H1 (cell line): ENCODE data around the gene SLC66A2. TPM values are rescaled to one million over a fixed set of nuclear protein-coding genes. Genes with fewer than 3 reads are reported as not detected.

Source experiments
- CTCF ChIA-PET: fragments of 300-600 bp; sonication (Branson Sonifier 250); formaldehyde crosslinking; loops from one replicate; lab custom pipeline; 2021; ENCODE audit not compliant: partially characterized antibody; lab: Charles Lee
- POLR2A ChIA-PET: fragments of 300-600 bp; sonication (Branson Sonifier 250); formaldehyde crosslinking; loops from one replicate; lab custom pipeline; 2021; ENCODE audit warnings: inconsistent platforms; ENCODE audit not compliant: partially characterized antibody; lab: Charles Lee
- DNase-seq, 2 experiments: peaks; one replicate each; pipeline versions ENCODE4 v3.0.0 to v3.0.0-alpha.2; 2010 to 2022; ENCODE audit warnings: low spot score in 2 of 2, low read depth in 1 of 2, mixed read lengths in 1 of 2
- FAIRE-seq: peaks from 2 replicates; lab custom pipeline; 2011; peaks lifted over from hg19 to GRCh38; lab: Jason Lieb, UNC
- H2AFZ ChIP-seq: 2 replicates; pipeline ENCODE4 v1.8.1; 2012; ENCODE audit warnings: low read length, inconsistent platforms
- H2AK5ac ChIP-seq: 2 replicates; pipeline ENCODE4 v1.6.1; 2013; ENCODE audit warnings: low read depth, low read length
- H2BK120ac ChIP-seq: replicated peaks from 2 replicates; pipeline ENCODE3; 2013; ENCODE audit warnings: low read depth, low read length, inconsistent platforms
- H2BK12ac ChIP-seq: 2 replicates; pipeline ENCODE4 v1.6.1; 2013; ENCODE audit warnings: low read depth, low read length
- H2BK15ac ChIP-seq: 2 replicates; pipeline ENCODE4 v1.6.1; 2013; ENCODE audit warnings: low read length
- H2BK20ac ChIP-seq: 2 replicates; pipeline ENCODE4 v1.6.1; 2013; ENCODE audit warnings: low read length
- H2BK5ac ChIP-seq: 2 replicates; pipeline ENCODE4 v1.6.1; 2013; ENCODE audit warnings: low read depth, low read length
- H3K14ac ChIP-seq: 2 replicates; pipeline ENCODE4 v1.6.1; 2013; ENCODE audit warnings: inconsistent platforms; ENCODE audit not compliant: insufficient read length
- H3K18ac ChIP-seq: 2 replicates; pipeline ENCODE4 v1.6.1; 2013; ENCODE audit warnings: low read length; ENCODE audit errors: extremely low read depth
- H3K23ac ChIP-seq: 2 replicates; pipeline ENCODE4 v1.6.1; 2013; ENCODE audit warnings: inconsistent platforms; ENCODE audit not compliant: insufficient read length
- H3K23me2 ChIP-seq: 2 replicates; pipeline ENCODE4 v1.6.1; 2013; ENCODE audit warnings: low read depth, low read length
- H3K27ac ChIP-seq: 2 replicates; pipeline ENCODE4 v1.6.1; 2011; ENCODE audit warnings: low read depth, low read length, inconsistent platforms
- H3K27me3 ChIP-seq, 4 experiments: replicated peaks in 1 of 4; 1 replicate in 1 of 4; 2 replicates in 3 of 4; pipeline versions ENCODE4 v1.6.1 to v1.8.1; 2011 to 2013; ENCODE audit warnings: low read length in 3 of 4, mild to moderate bottlenecking in 3 of 4, inconsistent platforms in 2 of 4, mixed read lengths in 2 of 4, moderate library complexity in 1 of 4; ENCODE audit not compliant: control insufficient read depth in 3 of 4, insufficient read depth in 3 of 4; ENCODE audit errors: extremely low read depth in 1 of 4
- H3K36me3 ChIP-seq, 4 experiments: 2 replicates each; pipeline versions ENCODE4 v1.6.1 to v1.8.1; 2011 to 2013; ENCODE audit warnings: mild to moderate bottlenecking in 4 of 4, low read length in 3 of 4, moderate library complexity in 2 of 4, control low read depth in 1 of 4, inconsistent platforms in 1 of 4; ENCODE audit not compliant: insufficient read depth in 4 of 4, control insufficient read depth in 2 of 4
- H3K4ac ChIP-seq: replicated peaks from 2 replicates; pipeline ENCODE3; 2013; ENCODE audit warnings: low read length, low read depth, mixed read lengths, inconsistent platforms; ENCODE audit not compliant: insufficient read length
- H3K4me1 ChIP-seq, 4 experiments: replicated peaks in 1 of 4; 1 replicate in 1 of 4; 2 replicates in 3 of 4; pipeline versions ENCODE4 v1.6.1 to v1.8.1; 2011 to 2013; ENCODE audit warnings: low read length in 3 of 4, inconsistent platforms in 2 of 4, mixed read lengths in 1 of 4; ENCODE audit not compliant: insufficient read depth in 4 of 4, control insufficient read depth in 3 of 4
- H3K4me2 ChIP-seq, 2 experiments: 2 replicates each; pipeline versions ENCODE4 v1.6.1 to v1.8.1; 2011 to 2013; ENCODE audit warnings: low read depth in 2 of 2, low read length in 2 of 2, control low read depth in 1 of 2, inconsistent platforms in 1 of 2, mild to moderate bottlenecking in 1 of 2; ENCODE audit not compliant: insufficient read depth in 1 of 2
- H3K4me3 ChIP-seq, 4 experiments: fragments of 200-600, 300-600 bp in 1 of 4; sonication (generic), shearing (Covaris generic), sonication (Bioruptor Twin) in 1 of 4; 2 replicates each; pipeline versions ENCODE4 v1.5.1 to v1.8.1; 2011 to 2016; ENCODE audit warnings: low read length in 4 of 4, low read depth in 3 of 4, control low read depth in 2 of 4, inconsistent platforms in 2 of 4, mild to moderate bottlenecking in 2 of 4, mixed read lengths in 1 of 4, moderate library complexity in 1 of 4; ENCODE audit not compliant: insufficient read depth in 2 of 4; ENCODE audit errors: extremely low read depth in 1 of 4
- H3K56ac ChIP-seq: replicated peaks from 2 replicates; pipeline ENCODE3; 2013; ENCODE audit warnings: low read depth, mild to moderate bottlenecking, mixed read lengths, low read length, inconsistent platforms; ENCODE audit not compliant: insufficient read length
- H3K79me1 ChIP-seq: 2 replicates; pipeline ENCODE4 v1.6.1; 2013; ENCODE audit warnings: low read depth, low read length, control low read depth
- H3K79me2 ChIP-seq, 2 experiments: 2 replicates each; pipeline versions ENCODE4 v1.6.1 to v1.8.1; 2012 to 2013; ENCODE audit warnings: low read length in 2 of 2, mild to moderate bottlenecking in 2 of 2, inconsistent platforms in 1 of 2; ENCODE audit not compliant: insufficient read depth in 2 of 2, control insufficient read depth in 1 of 2
- H3K9ac ChIP-seq, 4 experiments: replicated peaks in 1 of 4; 1 replicate in 1 of 4; 2 replicates in 3 of 4; pipeline versions ENCODE4 v1.6.1 to v1.8.1; 2011 to 2013; ENCODE audit warnings: low read depth in 3 of 4, low read length in 3 of 4, control low read depth in 2 of 4, mild to moderate bottlenecking in 2 of 4, moderate library complexity in 2 of 4, inconsistent platforms in 1 of 4; ENCODE audit errors: extremely low read depth in 1 of 4
- H3K9me3 ChIP-seq, 2 experiments: 2 replicates each; pipeline versions ENCODE4 v1.6.1 to v1.8.1; 2012 to 2013; ENCODE audit warnings: mild to moderate bottlenecking in 2 of 2, moderate library complexity in 2 of 2, control low read depth in 1 of 2, inconsistent platforms in 1 of 2, low read depth in 1 of 2, low read length in 1 of 2, mixed read lengths in 1 of 2; ENCODE audit not compliant: insufficient read depth in 2 of 2
- H4K20me1 ChIP-seq, 2 experiments: replicated peaks in 1 of 2; 2 replicates each; pipeline versions ENCODE3 to v1.8.1; 2011 to 2013; ENCODE audit warnings: inconsistent platforms in 2 of 2, low read length in 2 of 2, mild to moderate bottlenecking in 1 of 2; ENCODE audit not compliant: insufficient read depth in 2 of 2, control insufficient read depth in 1 of 2
- H4K5ac ChIP-seq: 2 replicates; pipeline ENCODE4 v1.6.1; 2013; ENCODE audit warnings: low read length, low read depth, mixed read lengths, inconsistent platforms; ENCODE audit not compliant: insufficient read length
- H4K8ac ChIP-seq: 2 replicates; pipeline ENCODE4 v1.8.0; 2013; ENCODE audit warnings: mild to moderate bottlenecking, moderate library complexity, low read length, inconsistent platforms; ENCODE audit not compliant: insufficient read depth; ENCODE audit errors: extremely low read depth
- H4K91ac ChIP-seq: replicated peaks from 2 replicates; pipeline ENCODE3; 2013; ENCODE audit warnings: low read length, mixed read lengths, inconsistent platforms; ENCODE audit not compliant: insufficient read length
- RNF2 ChIP-seq: fragments of 200-900, 300-1000 bp; sonication (generic); IDR thresholded peaks from 2 replicates; pipeline ENCODE4 v1.7.1; 2016; ENCODE audit warnings: borderline replicate concordance, low read depth, mild to moderate bottlenecking, antibody characterized with exemption, low read length; ENCODE audit not compliant: poor library complexity, severe bottlenecking; ENCODE audit errors: missing control alignments
- WGBS, 2 experiments: shearing (Covaris generic) in 1 of 2; methylation state at CpG; one replicate each; pipeline versions ENCODE4 v1.1.6 to v1.1.7; 2013 to 2015; ENCODE audit warnings: low lambda C conversion rate in 2 of 2, mixed read lengths in 2 of 2, inconsistent platforms in 1 of 2, low coverage in 1 of 2, missing lambda C conversion rate in 1 of 2; ENCODE audit not compliant: insufficient replicate concordance in 2 of 2, insufficient coverage in 1 of 2, insufficient read length in 1 of 2; ENCODE audit errors: extremely low coverage in 1 of 2, missing lambda C conversion rate in 1 of 2; 5-methylcytosine and 5-hydroxymethylcytosine counted together
- polyA plus RNA-seq, 7 experiments: library from polyadenylated mRNA; depleted of rRNA in 3 of 7; stranded (reverse) in 5 of 7; unstranded in 2 of 7; fragments of >200 nt in 5 of 7; fragments of 200-250 nt in 2 of 7; gene quantifications; 1 replicate in 5 of 7; 2 replicates in 1 of 7; 4 replicates in 1 of 7; pipeline versions ENCODE4 v1.2.1 to v1.2.3, GENCODE V29; 2011 to 2013; ENCODE audit warnings: missing spikeins in 2 of 7, mixed read lengths in 2 of 7
- total RNA-seq: library from RNA; stranded (reverse); fragmentation: NEBNext Ultra II Directional; extraction: Animal tissue kit (Norgen Biotek cat#: 25700); gene quantifications from 2 replicates; pipeline ENCODE4 v1.2.1, GENCODE V29; 2021

The SLC66A2 gene
- total and polyA plus RNA-seq, 2 of the 8 experiments (the other 6 are each of a cell fraction or from before 2014, with no cell fraction given) = 15.0 to 18.9 TPM

DNA sequence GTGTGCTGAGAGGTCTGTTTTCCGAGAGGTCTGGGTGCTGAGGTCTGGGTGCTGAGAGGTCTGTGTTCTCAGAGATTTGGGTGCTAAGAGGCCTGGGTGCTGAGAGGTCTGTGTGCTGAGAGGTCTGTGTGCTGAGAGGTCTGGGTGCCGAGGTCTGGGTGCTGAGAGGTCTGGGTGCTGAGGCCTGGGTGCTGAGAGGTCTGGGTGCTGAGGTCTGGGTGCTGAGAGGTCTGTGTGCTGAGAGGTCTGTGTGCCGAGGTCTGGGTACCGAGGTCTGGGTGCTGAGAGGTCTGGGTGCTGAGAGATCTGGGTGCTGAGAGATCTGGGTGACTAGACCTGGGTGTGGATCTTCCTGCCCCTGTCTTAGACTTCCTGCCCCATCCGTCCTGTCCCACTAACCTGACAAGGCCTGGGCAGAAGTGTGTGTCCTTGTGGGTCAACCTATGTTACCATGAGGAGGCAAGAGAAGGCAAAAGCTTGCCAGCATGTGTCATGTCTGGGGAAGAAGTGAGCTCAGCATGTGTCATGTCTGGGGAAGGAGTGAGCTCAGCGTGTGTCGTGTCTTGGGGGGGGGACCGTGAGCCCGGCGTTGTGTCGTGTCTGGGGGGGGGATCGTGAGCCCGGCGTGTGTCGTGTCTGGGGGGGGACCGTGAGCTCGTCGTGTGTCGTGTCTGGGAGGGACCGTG, 84.4 kb downstream of the SLC66A2 start:
- Histone ChIP-seq H3K9ac (no peak overlapping the region), H3K4me3 (no peak overlapping the region), H2BK20ac (no peak overlapping the region), H2AK5ac (no peak overlapping the region), H2BK120ac (no peak overlapping the region), H4K5ac (no peak overlapping the region), H3K23ac (no peak overlapping the region), H3K4me1 (no peaks in the 10 kb centered on the region), H3K79me1 (no peaks in the 10 kb centered on the region), H3K18ac (no peak overlapping the region), H3K36me3 (no peaks in the 10 kb centered on the region), H3K27me3 (no peaks in the 10 kb centered on the region), H3K14ac (no peak overlapping the region), H3K56ac (no peak overlapping the region), H3K4me2 (no peak overlapping the region), H4K91ac (no peak overlapping the region), H4K8ac (no peak overlapping the region; the same call in 1 of the 2 replicates), H3K23me2 (peaks cover 9% of the 10 kb centered on the region; the same call in 1 of the 2 replicates), H3K27ac (no peak overlapping the region), H2AFZ (no peak overlapping the region), H4K20me1 (no peaks in the 10 kb centered on the region), H3K9me3 (no peaks in the 10 kb centered on the region), H2BK5ac (no peak overlapping the region), H3K79me2 (no peaks in the 10 kb centered on the region), H3K4ac (no peak overlapping the region), H2BK15ac (no peak overlapping the region), H2BK12ac (no peak overlapping the region)
- 83% methylated on average over 5 of the region's 20 CpGs; no CpG with 5 or more reads in 1 of the 2 experiments for WGBS, 2 experiments
- ChIA-PET CTCF (interaction anchor here (0.6 to 0.7 kb wide), 2 partner anchors 210 to 291 kb away, joined by 3 read pairs; no protein-coding TSS in a partner anchor), POLR2A (interaction anchor here (0.6 kb wide), 1 partner anchor 170 kb away, joined by 3 read pairs; no protein-coding TSS in a partner anchor)
- TF ChIP-seq RNF2 = no peak
- FAIRE-seq (no peak), DNase-seq (no peak)
